ENCODE measurements around the gene CMC2.

Gene CMC2

DNA sequence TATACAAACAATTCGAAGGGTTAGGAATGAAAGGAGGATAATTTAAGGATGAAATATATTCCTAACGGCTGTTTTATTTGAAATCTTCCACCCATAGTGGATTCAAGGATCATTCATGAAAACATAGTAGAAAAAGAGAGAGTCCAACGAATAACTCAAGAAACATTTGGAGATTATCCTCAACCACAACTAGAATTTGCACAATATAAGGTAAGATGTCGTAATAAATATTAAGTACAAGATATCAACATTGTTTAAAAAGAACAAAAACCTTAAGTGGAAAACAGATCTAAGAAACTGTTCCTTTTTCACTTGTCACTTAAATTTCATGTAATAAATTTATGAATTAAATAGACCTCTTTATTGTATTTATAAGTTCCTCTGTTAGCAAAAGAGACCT, 19.7 kb upstream of the CMC2 start:
- Histone ChIP-seq H3K27ac (no peak overlapping the region), H3K27me3 (ENCODE audit: insufficient read depth, low read depth, severe bottlenecking) (no peaks in the 10 kb centered on the region), H3K9me3 (ENCODE audit: severe bottlenecking) (no peaks in the 10 kb centered on the region), H3K36me3 (peaks cover 14% of the 10 kb centered on the region), H3K4me3 (ENCODE audit: low read depth, low read length) (no peak overlapping the region)
- no peak for DNase-seq
- TF ChIP-seq CTCF (IDR thresholded peaks at IDR 0.05; ENCODE audit: low read depth, low read length) = no peak

- Histone ChIP-seq H3K9me3 (ENCODE audit: severe bottlenecking) (no peaks in the 10 kb centered on the region), H3K36me3 (peaks cover 15% of the 10 kb centered on the region), H3K27ac (no peak overlapping the region), H3K4me3 (ENCODE audit: low read depth, low read length) (no peak overlapping the region), H3K27me3 (ENCODE audit: insufficient read depth, low read depth, severe bottlenecking) (no peaks in the 10 kb centered on the region)
- no peak for DNase-seq
- TF ChIP-seq CTCF (IDR thresholded peaks at IDR 0.05; ENCODE audit: low read depth, low read length) = no peak
These were observed 11.8 kb upstream of the CMC2 start for GRCh38 chr16:81018496-81018895.

DNA sequence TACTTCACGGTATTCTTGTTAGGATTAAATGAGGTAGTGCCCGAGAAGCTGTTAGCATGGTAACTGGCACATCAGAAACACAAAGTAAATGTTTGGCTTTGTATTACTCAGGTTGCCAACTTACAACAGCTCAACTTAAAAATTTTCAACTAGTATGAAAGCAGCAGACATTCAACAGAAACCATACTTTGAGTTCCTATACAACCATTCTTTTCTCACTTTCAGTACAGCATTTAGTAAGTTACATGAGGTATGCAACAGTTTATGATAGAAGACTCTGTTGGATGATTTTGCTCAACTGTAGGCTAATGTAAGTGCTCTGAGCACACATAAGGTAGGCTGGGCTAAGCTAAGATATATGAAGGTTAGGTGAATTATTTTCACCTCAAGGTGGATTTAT, 8.0 kb upstream of the CMC2 start:
- no peak overlapping the region for H3K27ac ChIP-seq
- H3K4me3 ChIP-seq (ENCODE audit: low read depth, low read length) = no peak overlapping the region
- no peak for TF ChIP-seq CTCF (IDR thresholded peaks at IDR 0.05; ENCODE audit: low read depth, low read length)

GRCh38 chr16:81012974-81013373, 6.3 kb upstream of the CMC2 start:
- Histone ChIP-seq H3K27me3 (ENCODE audit: insufficient read depth, low read depth, severe bottlenecking) (no peaks in the 10 kb centered on the region), H3K9me3 (ENCODE audit: severe bottlenecking) (no peaks in the 10 kb centered on the region), H3K4me3 (ENCODE audit: low read depth, low read length) (no peak overlapping the region), H3K36me3 (peaks cover 8% of the 10 kb centered on the region), H3K27ac (no peak overlapping the region)
- no peak for DNase-seq
- no peak for TF ChIP-seq CTCF (IDR thresholded peaks at IDR 0.05; ENCODE audit: low read depth, low read length)

More for the DNA sequence above, 8.0 kb upstream of the CMC2 start:
- Histone ChIP-seq H3K36me3 (peaks cover 14% of the 10 kb centered on the region), H3K27me3 (ENCODE audit: insufficient read depth, low read depth, severe bottlenecking) (no peaks in the 10 kb centered on the region), H3K9me3 (ENCODE audit: severe bottlenecking) (no peaks in the 10 kb centered on the region)
- no peak for DNase-seq

GRCh38 chr16:81008505-81008789, 1.8 kb upstream of the CMC2 start:
- H3K27me3 ChIP-seq (ENCODE audit: insufficient read depth, low read depth, severe bottlenecking) = no peaks in the 10 kb centered on the region
- H3K4me3 ChIP-seq (ENCODE audit: low read depth, low read length) = no peak overlapping the region
- DNase-seq = no peak
- no peak for TF ChIP-seq CTCF (IDR thresholded peaks at IDR 0.05; ENCODE audit: low read depth, low read length)
- peaks cover 4% of the 10 kb centered on the region; the same call in 1 of the 2 replicates for H3K36me3 ChIP-seq
- H3K27ac ChIP-seq = no peak overlapping the region
- no peaks in the 10 kb centered on the region for H3K9me3 ChIP-seq (ENCODE audit: severe bottlenecking)

- peak; percentile 25 for DNase-seq
- no peaks in the 10 kb centered on the region for H3K36me3 ChIP-seq
- peak overlapping the region; percentile 100 for H3K27ac ChIP-seq
- TF ChIP-seq CTCF (IDR thresholded peaks at IDR 0.05; ENCODE audit: low read depth, low read length) = no peak
- H3K9me3 ChIP-seq (ENCODE audit: severe bottlenecking) = no peaks in the 10 kb centered on the region
- H3K4me3 ChIP-seq (ENCODE audit: low read depth, low read length) = peak overlapping the region; percentile 83
- H3K27me3 ChIP-seq (ENCODE audit: insufficient read depth, low read depth, severe bottlenecking) = no peaks in the 10 kb centered on the region
These were observed 373 bp downstream of the CMC2 start for GRCh38 chr16:81006211-81006812.

Measured in WERI-Rb-1 (cell line).